22Rv1 (cell line): ENCODE results near the gene MLLT1.
A peak's percentile ranks its signal among the peaks of the same experiment; 100 is the strongest.

ENCODE experiments used
- H3K27ac ChIP-seq: fragments of 450-650 bp; 2 replicates; pipeline ENCODE4 v1.5.1; 2017
- CTCF ChIP-seq: fragments of 450-650 bp; IDR thresholded peaks from 2 replicates; pipeline ENCODE4 v1.5.1; 2017; ENCODE audit warnings: mild to moderate bottlenecking
- ZFX ChIP-seq: fragments of 450-650 bp; IDR thresholded peaks from 2 replicates; pipeline ENCODE4 v1.6.1; 2017; ENCODE audit warnings: antibody characterized with exemption, borderline replicate concordance

Gene MLLT1

GRCh38 chr19:6219147-6219525 lies 60.6 kb downstream of the MLLT1 start:
- no peak overlapping the region for H3K27ac ChIP-seq

GRCh38 chr19:6218491-6219146 lies 61.2 kb downstream of the MLLT1 start:
- no peak overlapping the region for H3K27ac ChIP-seq
- TF ChIP-seq ZFX, result no peak
- TF ChIP-seq CTCF, result peak; percentile 86

More at GRCh38 chr19:6219147-6219525, 60.6 kb downstream of the MLLT1 start:
- TF ChIP-seq ZFX (no peak), CTCF (no peak)

- TF ChIP-seq ZFX, result no peak
- no peak for TF ChIP-seq CTCF
- no peak overlapping the region for H3K27ac ChIP-seq
Measured at GRCh38 chr19:6217752-6218334, 61.9 kb downstream of the MLLT1 start.

- no peak for TF ChIP-seq CTCF
- no peak for TF ChIP-seq ZFX
- H3K27ac ChIP-seq, result no peak overlapping the region
Measured at GRCh38 chr19:6216996-6217751, 62.6 kb downstream of the MLLT1 start.

GRCh38 chr19:6216236-6216995 lies 63.4 kb downstream of the MLLT1 start:
- no peak for TF ChIP-seq CTCF
- no peak for TF ChIP-seq ZFX

GRCh38 chr19:6215701-6216235 lies 64.0 kb downstream of the MLLT1 start:
- no peak overlapping the region for H3K27ac ChIP-seq
- TF ChIP-seq CTCF, result no peak
- TF ChIP-seq ZFX, result no peak

More at GRCh38 chr19:6216236-6216995, 63.4 kb downstream of the MLLT1 start:
- H3K27ac ChIP-seq, result no peak overlapping the region
